IPS DF 6.9 (cell line): ENCODE measurements around the gene CENPU.
"Not testable (repeated sequence)": the region's sequence is repeated elsewhere in the genome, so short reads cannot be mapped to it uniquely, and the experiment has no call there.

Experiments used
- DNase-seq: peaks from one replicate; pipeline ENCODE4 v3.0.0-alpha.2; 2013; ENCODE audit warnings: low read depth, low spot score
- H3K27ac ChIP-seq: one replicate; pipeline ENCODE4 v1.5.1; 2013; ENCODE audit warnings: low read length, control low read depth
- H3K27me3 ChIP-seq: 2 replicates; pipeline ENCODE4 v1.6.1; 2013; ENCODE audit warnings: mild to moderate bottlenecking, low read length; ENCODE audit not compliant: control insufficient read depth, insufficient read depth
- H3K36me3 ChIP-seq: 2 replicates; pipeline ENCODE4 v1.6.1; 2013; ENCODE audit warnings: low read length; ENCODE audit not compliant: control insufficient read depth, insufficient read depth
- H3K4me1 ChIP-seq: 2 replicates; pipeline ENCODE4 v1.6.1; 2013; ENCODE audit warnings: low read length; ENCODE audit not compliant: control insufficient read depth, insufficient read depth
- H3K4me3 ChIP-seq: 2 replicates; pipeline ENCODE4 v1.5.1; 2013; ENCODE audit warnings: mild to moderate bottlenecking, low read length
- H3K9me3 ChIP-seq: 2 replicates; pipeline ENCODE4 v1.6.1; 2013; ENCODE audit warnings: low read length, inconsistent platforms; ENCODE audit not compliant: control insufficient read depth, insufficient read depth
- WGBS: extraction: QIAGEN DNeasy Blood & Tissue Kit; methylation state at CpG from one replicate; pipeline ENCODE4 v1.1.7; 2013; ENCODE audit warnings: mixed read lengths, missing lambda C conversion rate; ENCODE audit not compliant: insufficient read length, insufficient coverage; 5-methylcytosine and 5-hydroxymethylcytosine counted together

Gene CENPU

DNA sequence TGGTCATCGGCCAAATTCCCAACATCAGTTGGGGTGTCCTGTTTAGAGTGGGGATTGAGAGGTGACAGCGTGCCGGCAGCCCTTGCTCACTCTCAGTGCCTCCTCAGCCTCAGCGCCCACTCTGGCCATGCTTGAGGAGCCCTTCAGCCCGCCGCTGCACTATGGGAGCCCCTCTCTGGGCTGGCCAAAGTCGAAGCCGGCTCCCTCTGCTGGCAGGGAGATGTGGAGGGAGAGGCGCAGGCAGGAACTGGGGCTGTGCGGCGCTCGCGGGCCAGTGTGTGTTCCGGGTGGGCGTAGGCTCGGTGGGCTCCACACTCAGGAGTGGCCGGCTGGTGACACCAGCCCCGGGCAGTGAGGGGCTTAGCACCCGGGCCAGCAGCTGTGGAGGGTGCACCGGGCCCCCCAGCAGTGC is 7.1 kb upstream of the CENPU start:
- no CpG with 5 or more reads among the region's 20 CpGs for WGBS
- H3K36me3 ChIP-seq, result peaks cover 3% of the 10 kb centered on the region; the same call in 1 of the 2 replicates
- no peak overlapping the region for H3K27ac ChIP-seq
- no peaks in the 10 kb centered on the region for H3K4me1 ChIP-seq
- no peaks in the 10 kb centered on the region for H3K27me3 ChIP-seq
- no peak for DNase-seq
- H3K4me3 ChIP-seq, result no peak overlapping the region
- H3K9me3 ChIP-seq, result peaks cover 1% of the 10 kb centered on the region

DNA sequence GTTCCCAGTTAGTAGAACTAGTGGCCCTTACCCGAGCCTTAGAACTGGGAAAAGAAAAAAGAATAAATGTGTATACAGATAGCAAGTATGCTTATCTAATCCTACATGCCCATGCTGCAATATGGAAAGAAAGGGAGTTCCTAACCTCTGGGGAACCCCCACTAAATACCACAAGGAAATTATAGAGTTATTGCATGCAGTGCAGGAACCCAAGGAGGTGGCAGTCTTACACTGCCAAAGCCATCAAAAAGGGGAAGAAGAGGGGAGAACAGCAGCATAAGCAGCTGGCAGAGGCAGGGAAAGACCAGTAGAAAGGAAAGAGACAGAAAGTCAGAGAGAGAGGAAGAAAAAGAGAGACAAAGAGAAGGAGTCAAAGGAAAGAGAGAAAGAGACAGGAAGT is 5.7 kb upstream of the CENPU start:
- not testable (repeated sequence) for H3K4me3 ChIP-seq, H3K9me3 ChIP-seq, H3K27me3 ChIP-seq, H3K36me3 ChIP-seq, H3K27ac ChIP-seq, H3K4me1 ChIP-seq, DNase-seq
- no CpG with 5 or more reads among the region's 1 CpG for WGBS

DNA sequence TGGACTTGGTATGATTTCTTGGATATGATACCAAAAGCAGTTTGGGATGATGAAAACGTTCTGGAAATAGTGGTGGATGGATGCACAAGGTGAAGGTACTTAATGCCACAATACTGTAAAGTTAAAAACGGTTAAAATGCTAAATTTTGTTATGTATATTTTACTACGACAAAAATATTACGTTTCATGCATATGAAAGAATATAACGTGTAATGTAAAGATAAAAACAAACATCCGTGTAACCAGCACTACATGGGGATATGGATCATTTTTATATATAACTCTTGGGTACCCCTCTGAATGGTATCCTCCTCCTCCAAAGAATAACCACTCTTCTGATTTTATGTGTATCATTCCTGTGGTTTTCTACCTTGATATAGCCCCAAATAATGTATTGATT is 862 bp upstream of the CENPU start:
- no peak for DNase-seq
- Histone ChIP-seq H3K27me3 (no peaks in the 10 kb centered on the region), H3K27ac (no peak overlapping the region), H3K4me1 (no peaks in the 10 kb centered on the region), H3K36me3 (peaks cover 3% of the 10 kb centered on the region; the same call in 1 of the 2 replicates), H3K9me3 (no peaks in the 10 kb centered on the region), H3K4me3 (no peak overlapping the region; the same call in 1 of the 2 replicates)
- no CpG with 5 or more reads among the region's 6 CpGs for WGBS

DNA sequence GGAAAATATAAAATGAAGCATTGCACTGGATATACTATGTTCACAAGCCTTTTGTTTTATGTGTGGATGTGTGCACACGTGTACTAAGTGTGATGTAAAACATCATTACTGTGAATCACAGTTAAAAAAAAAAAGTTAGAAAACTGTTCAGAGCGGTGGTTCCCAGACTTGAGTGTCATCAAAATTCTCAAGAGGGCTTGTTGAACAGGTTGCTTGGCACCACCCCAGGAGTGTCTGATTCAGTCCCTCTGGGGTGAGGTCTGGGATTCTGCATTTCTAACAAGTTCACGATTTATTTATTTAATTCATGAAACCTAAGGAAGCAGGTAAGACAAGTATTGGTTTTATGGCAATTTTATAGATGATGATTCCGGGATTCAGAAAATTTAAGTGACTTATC is 1.8 kb downstream of the CENPU start:
- no peak overlapping the region for H3K4me3 ChIP-seq
- no peaks in the 10 kb centered on the region for H3K9me3 ChIP-seq
- H3K4me1 ChIP-seq, result no peaks in the 10 kb centered on the region
- no peak for DNase-seq
- no CpG with 5 or more reads among the region's 4 CpGs for WGBS
- peaks cover 9% of the 10 kb centered on the region; the same call in 1 of the 2 replicates for H3K36me3 ChIP-seq
- H3K27me3 ChIP-seq, result no peaks in the 10 kb centered on the region
- H3K27ac ChIP-seq, result no peak overlapping the region

DNA sequence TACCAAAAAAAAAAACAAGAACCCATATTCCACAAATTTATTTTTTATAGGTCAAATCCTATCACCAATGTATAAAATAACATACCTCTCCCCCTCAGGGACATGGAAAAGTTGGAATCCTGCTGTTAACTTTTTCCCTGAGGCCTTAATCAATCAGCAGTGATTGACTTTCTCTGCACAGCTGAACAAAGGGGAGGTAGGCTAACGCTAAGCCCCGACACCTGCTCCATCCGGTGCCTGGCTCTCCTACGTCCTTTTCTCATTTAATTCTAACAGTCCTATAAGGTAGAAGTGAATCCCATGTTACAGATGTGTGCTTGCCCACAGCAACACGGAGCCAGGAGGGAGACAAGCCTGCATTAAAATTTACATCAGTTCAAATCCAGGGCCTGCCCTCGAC is 2.8 kb downstream of the CENPU start:
- WGBS, result no CpG with 5 or more reads among the region's 6 CpGs

DNA sequence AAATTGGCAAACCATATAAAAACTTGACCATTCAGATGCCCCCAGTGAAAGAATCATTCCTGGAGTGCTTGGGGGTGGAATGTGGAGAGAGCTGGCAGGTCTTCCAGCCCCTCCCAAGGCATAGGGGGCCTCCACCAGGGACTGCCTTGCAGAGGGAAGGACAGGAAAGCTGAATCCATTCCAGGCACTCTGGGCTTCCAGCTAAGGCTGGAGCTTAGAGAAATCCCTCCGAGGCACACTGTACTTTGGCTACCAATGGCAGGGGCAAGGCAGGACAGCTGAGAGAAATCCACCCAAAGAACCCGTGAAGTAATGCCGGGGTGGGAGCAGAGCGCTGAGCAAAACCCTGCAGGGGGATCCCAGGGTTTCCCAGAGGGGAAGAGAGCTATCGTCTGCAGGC is 4.0 kb downstream of the CENPU start:
- H3K4me3 ChIP-seq, result no peak overlapping the region
- H3K27ac ChIP-seq, result no peak overlapping the region
- H3K36me3 ChIP-seq, result peaks cover 9% of the 10 kb centered on the region; the same call in 1 of the 2 replicates
- H3K9me3 ChIP-seq, result no peaks in the 10 kb centered on the region
- DNase-seq, result no peak
- H3K27me3 ChIP-seq, result no peaks in the 10 kb centered on the region
- no peaks in the 10 kb centered on the region for H3K4me1 ChIP-seq
- no CpG with 5 or more reads among the region's 5 CpGs for WGBS

More for the DNA sequence above, 2.8 kb downstream of the CENPU start:
- DNase-seq, result no peak
- Histone ChIP-seq H3K27ac (no peak overlapping the region), H3K4me3 (no peak overlapping the region), H3K9me3 (no peaks in the 10 kb centered on the region), H3K4me1 (no peaks in the 10 kb centered on the region), H3K36me3 (peaks cover 9% of the 10 kb centered on the region; the same call in 1 of the 2 replicates), H3K27me3 (no peaks in the 10 kb centered on the region)

DNA sequence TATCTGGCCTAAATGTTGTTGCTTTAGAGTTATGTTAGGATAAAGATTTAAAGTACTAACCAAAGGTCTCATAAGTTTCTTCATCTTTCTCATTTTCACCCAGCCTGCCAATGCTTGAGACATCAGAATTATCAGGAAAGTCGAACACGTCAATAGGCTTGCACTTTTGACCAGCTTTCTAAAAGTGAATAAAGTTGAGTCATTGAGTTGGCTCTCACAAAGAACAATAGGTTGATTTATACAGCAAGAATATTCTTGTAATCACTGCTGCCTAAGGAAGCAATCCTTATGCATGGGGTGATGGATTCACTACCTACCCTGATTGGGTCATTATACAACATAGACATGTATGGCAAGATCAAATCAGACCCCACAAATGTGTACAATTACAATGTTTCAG is 5.0 kb downstream of the CENPU start:
- no peaks in the 10 kb centered on the region for H3K27me3 ChIP-seq
- no CpG with 5 or more reads among the region's 2 CpGs for WGBS
- H3K9me3 ChIP-seq, result no peaks in the 10 kb centered on the region
- no peaks in the 10 kb centered on the region for H3K4me1 ChIP-seq
- H3K36me3 ChIP-seq, result peaks cover 9% of the 10 kb centered on the region; the same call in 1 of the 2 replicates
- no peak overlapping the region for H3K27ac ChIP-seq
- no peak for DNase-seq
- no peak overlapping the region for H3K4me3 ChIP-seq

DNA sequence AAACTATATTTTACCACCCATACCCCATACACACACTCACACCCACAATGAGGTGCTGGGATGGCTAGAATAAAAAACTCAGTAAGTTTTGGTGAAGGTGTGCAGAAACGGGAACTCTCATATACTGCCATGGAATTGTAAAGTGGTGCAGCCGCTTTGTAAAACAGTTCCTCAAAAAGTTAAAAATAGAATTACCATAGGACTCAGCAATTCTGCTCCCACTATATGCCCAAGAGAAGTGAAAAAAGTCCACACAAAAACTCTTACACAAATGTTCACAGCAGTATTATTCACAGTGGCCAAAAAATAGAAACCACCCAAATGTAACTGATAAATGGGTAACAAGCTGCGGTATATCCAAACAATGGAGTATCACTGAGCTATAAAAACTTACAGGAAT is 6.5 kb downstream of the CENPU start:
- no peak for DNase-seq
- no CpG with 5 or more reads among the region's 3 CpGs for WGBS
- Histone ChIP-seq H3K36me3 (peaks cover 9% of the 10 kb centered on the region; the same call in 1 of the 2 replicates), H3K9me3 (no peaks in the 10 kb centered on the region), H3K4me3 (no peak overlapping the region), H3K27ac (no peak overlapping the region), H3K4me1 (no peaks in the 10 kb centered on the region), H3K27me3 (no peaks in the 10 kb centered on the region)

DNA sequence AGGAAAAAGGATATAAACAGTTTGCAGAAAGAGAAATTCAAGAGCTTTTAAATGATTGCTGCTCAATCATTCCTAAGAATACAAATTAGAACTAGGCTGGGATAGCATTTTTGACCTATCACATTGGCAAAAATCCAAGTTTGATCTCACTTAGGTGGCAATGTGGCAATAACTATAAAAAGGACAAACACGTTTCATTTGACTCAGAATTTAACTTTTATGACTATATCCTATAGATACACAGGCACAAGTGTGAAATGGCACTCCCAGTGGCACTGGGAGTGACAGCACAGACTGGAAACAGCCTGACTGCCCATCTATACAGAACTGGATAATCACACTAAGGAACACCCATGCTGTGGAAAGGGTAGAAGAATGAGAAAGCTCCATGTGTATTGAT is 11.1 kb downstream of the CENPU start:
- no peaks in the 10 kb centered on the region for H3K9me3 ChIP-seq
- WGBS, result no CpG with 5 or more reads among the region's 1 CpG
- no peak overlapping the region for H3K4me3 ChIP-seq
- no peaks in the 10 kb centered on the region for H3K4me1 ChIP-seq
- no peak overlapping the region for H3K27ac ChIP-seq
- peaks cover 6% of the 10 kb centered on the region; the same call in 1 of the 2 replicates for H3K36me3 ChIP-seq
- DNase-seq, result no peak
- H3K27me3 ChIP-seq, result no peaks in the 10 kb centered on the region

DNA sequence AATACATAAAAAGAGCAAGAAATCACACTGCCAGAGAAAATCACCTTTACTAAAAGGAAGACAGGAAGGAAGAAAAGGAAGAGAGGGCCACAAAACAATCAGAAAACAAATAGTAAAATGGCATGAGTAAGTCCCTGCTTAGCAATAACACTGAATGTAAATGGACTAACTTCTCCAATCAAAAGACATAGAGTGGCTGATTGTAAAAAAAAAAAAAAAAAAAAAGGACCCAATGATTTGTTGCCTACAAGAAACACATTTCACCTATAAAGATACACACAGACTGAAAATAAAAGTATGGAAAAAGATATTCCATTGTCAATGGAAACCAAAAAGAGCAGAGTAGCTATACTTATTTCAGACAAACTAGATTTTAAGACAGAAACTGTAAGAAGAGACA is 12.6 kb downstream of the CENPU start:
- DNase-seq, result no peak
- Histone ChIP-seq H3K4me3 (no peak overlapping the region), H3K9me3 (no peaks in the 10 kb centered on the region), H3K36me3 (peaks cover 8% of the 10 kb centered on the region; the same call in 1 of the 2 replicates), H3K4me1 (no peaks in the 10 kb centered on the region), H3K27ac (no peak overlapping the region), H3K27me3 (no peaks in the 10 kb centered on the region)

DNA sequence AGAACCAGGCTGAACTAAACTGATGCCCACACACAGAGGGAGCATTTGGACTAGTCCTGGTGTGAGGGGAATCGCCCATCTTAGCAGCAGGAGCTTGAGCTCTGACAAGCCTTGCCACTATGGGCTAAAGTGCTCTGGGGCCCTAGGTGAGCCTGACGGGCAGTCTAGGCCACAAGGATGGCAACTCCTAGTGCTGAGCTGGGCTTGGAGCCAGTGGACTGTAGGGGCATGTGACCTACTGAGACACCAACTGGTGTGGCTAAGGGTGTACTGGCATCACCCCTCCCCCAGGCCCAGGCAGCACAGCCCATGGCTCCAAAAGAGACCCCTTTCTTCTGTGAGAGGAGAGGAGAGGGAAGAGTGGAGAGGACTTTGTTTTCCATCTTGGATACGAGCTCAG is 14.5 kb downstream of the CENPU start:
- H3K27ac ChIP-seq, result no peak overlapping the region
- H3K4me1 ChIP-seq, result no peaks in the 10 kb centered on the region
- H3K36me3 ChIP-seq, result peaks cover 8% of the 10 kb centered on the region; the same call in 1 of the 2 replicates
- no peaks in the 10 kb centered on the region for H3K27me3 ChIP-seq
- WGBS, result no CpG with 5 or more reads among the region's 3 CpGs
- no peaks in the 10 kb centered on the region for H3K9me3 ChIP-seq
- DNase-seq, result no peak
- H3K4me3 ChIP-seq, result no peak overlapping the region
